ENCODE results near the gene GLTP.
"Not testable (repeated sequence)": the region's sequence is repeated elsewhere in the genome, so short reads cannot be mapped to it uniquely, and the experiment has no call there.

The GLTP gene

GRCh38 chr12:109900752-109901580, 20.6 kb upstream of the GLTP start:
- DNase-seq: no peak

- peak; percentile 77 for DNase-seq
Measured at GRCh38 chr12:109899783-109900751, 19.7 kb upstream of the GLTP start, which contains the start of gene TCHP. Gene TCHP, plus strand, starts transcription at chr12:109900274. Its CDS starts 2,753 bp downstream, at chr12:109903027.

- not testable (repeated sequence) for DNase-seq
Measured at GRCh38 chr12:109899345-109899744, 19.0 kb upstream of the GLTP start.

- DNase-seq: no peak
Measured at GRCh38 chr12:109897029-109897428, 16.7 kb upstream of the GLTP start.

- no peak for DNase-seq
Measured at GRCh38 chr12:109896188-109896587, 15.8 kb upstream of the GLTP start.

GRCh38 chr12:109894939-109895338, 14.6 kb upstream of the GLTP start:
- DNase-seq: no peak

GRCh38 chr12:109893261-109893995, 13.1 kb upstream of the GLTP start:
- no peak for DNase-seq

GRCh38 chr12:109892748-109893147, 12.4 kb upstream of the GLTP start:
- peak; percentile 30 for DNase-seq

GRCh38 chr12:109892165-109892715, 11.9 kb upstream of the GLTP start:
- no peak for DNase-seq

- DNase-seq: not testable (repeated sequence)
Measured at GRCh38 chr12:109891731-109892130, 11.4 kb upstream of the GLTP start.

- no peak for DNase-seq
Measured at GRCh38 chr12:109890620-109891170, 10.4 kb upstream of the GLTP start.

- peak; percentile 54 for DNase-seq
Measured at GRCh38 chr12:109888179-109889020, 8.1 kb upstream of the GLTP start.

GRCh38 chr12:109885616-109886015, 5.3 kb upstream of the GLTP start:
- no peak for DNase-seq

- DNase-seq: no peak
Measured at GRCh38 chr12:109883461-109883860, 3.1 kb upstream of the GLTP start.

- no peak for DNase-seq
Measured at GRCh38 chr12:109881752-109882151, 1.4 kb upstream of the GLTP start.

GRCh38 chr12:109880938-109881337, 597 bp upstream of the GLTP start:
- no peak for DNase-seq

GRCh38 chr12:109879351-109880042, 844 bp downstream of the GLTP start:
- no peak for DNase-seq

- DNase-seq: no peak
Measured at GRCh38 chr12:109878749-109879148, 1.6 kb downstream of the GLTP start.

GRCh38 chr12:109878247-109878625, 2.1 kb downstream of the GLTP start:
- no peak for DNase-seq

- no peak for DNase-seq
Measured at GRCh38 chr12:109877504-109878246, 2.7 kb downstream of the GLTP start.

Data from CD4-positive, alpha-beta T cell treated with Interleukin-15 for 1 hour (primary cell).